Left lung (tissue), 10 donors: ENCODE data around the gene HERC4. TPM values are rescaled to one million over a fixed set of nuclear protein-coding genes. Genes with fewer than 3 reads are reported as not detected.
A peak's percentile ranks its signal among the peaks of the same experiment; 100 is the strongest.

Experiments used
- ATAC-seq: fragments of 200-7000 bp; cut with Tn5 transposase; one replicate; pipeline ENCODE4 v1.9.1; 2020; ENCODE audit warnings: moderate library complexity
- DNase-seq, 4 donors: peaks; one replicate each; pipeline ENCODE4 v3.0.0-alpha.2; 2013 to 2020
- H3K27ac ChIP-seq, 2 donors: fragments of 200-600 bp; sonication (generic) in 1 of 2; one replicate each; pipeline versions ENCODE4 v1.5.0 to v1.8.0; 2020 to 2021
- H3K27me3 ChIP-seq, 2 donors: fragments of 200-600 bp; sonication (generic) in 1 of 2; one replicate each; pipeline versions ENCODE4 v1.5.0 to v1.8.0; 2020 to 2021
- H3K36me3 ChIP-seq, 2 donors: fragments of 200-600 bp; sonication (generic) in 1 of 2; one replicate each; pipeline versions ENCODE4 v1.5.0 to v1.8.0; 2020 to 2021
- H3K4me1 ChIP-seq, 2 donors: fragments of 200-600 bp; one replicate each; pipeline ENCODE4 v1.8.0; 2021
- H3K4me3 ChIP-seq, 2 donors: fragments of 200-600 bp; sonication (generic) in 1 of 2; one replicate each; pipeline versions ENCODE4 v1.5.0 to v1.8.0; 2020 to 2021; ENCODE audit warnings: mild to moderate bottlenecking in 1 of 2
- H3K9me3 ChIP-seq, 2 donors: fragments of 200-600 bp; sonication (generic) in 1 of 2; one replicate each; pipeline versions ENCODE4 v1.5.0 to v1.8.0; 2020 to 2021
- CTCF ChIP-seq, 2 donors: fragments of 200-600 bp; sonication (generic) in 1 of 2; IDR thresholded peaks; one replicate each; pipeline versions ENCODE4 v1.5.0 to v1.8.0; 2021; ENCODE audit warnings: antibody characterized with exemption in 2 of 2
- intact Hi-C, 2 donors: fragments of 100-400 bp; cut with DNase I; formaldehyde crosslinking; loops; one replicate each; pipeline versions ENCODE4 v1.11.2 to v1.14.2; 2022
- polyA plus RNA-seq, 6 donors: library from polyadenylated mRNA; unstranded; fragments of 120-200 nt; gene quantifications; one replicate each; pipeline ENCODE4 v1.2.1, GENCODE V29; 2013; ENCODE audit not compliant: insufficient read length in 6 of 6
- total RNA-seq, 2 donors: library from RNA; stranded (reverse); fragmentation: NEBNext Ultra II Directional; extraction: Animal tissue kit (Norgen Biotek cat#: 25700); gene quantifications; one replicate each; pipeline ENCODE4 v1.2.1, GENCODE V29; 2021
- donor health status: DM: no; HTN: yes; CAD: no.
- donor health status: DM: no; HTN: no; CAD: no.

Gene HERC4
- total and polyA plus RNA-seq, 8 donors: 51.5 to 65.7 (median 61.1) TPM

DNA sequence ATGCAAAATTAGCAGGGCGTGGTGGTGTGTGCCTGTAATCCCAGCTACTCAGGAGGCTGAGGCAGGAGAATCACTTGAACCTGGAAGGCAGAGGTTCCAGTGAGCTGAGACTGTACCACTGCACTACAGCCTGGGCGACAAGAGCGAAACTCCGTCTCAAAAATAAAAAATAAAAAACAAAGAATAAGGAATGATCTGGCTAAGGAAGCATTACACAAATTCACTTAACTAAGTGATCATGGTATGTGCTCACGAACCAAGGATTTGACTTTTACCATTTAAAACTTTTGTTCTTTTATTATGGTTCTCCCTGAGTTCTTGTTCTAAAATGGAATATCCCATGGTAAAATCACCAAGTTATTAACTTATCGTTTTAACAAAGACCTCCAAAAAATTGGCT is 119.5 kb downstream of the HERC4 start:
- Histone ChIP-seq H3K36me3 (peaks cover 0 to 51% of the 10 kb centered on the region in 2 donors), H3K4me3 (no peak overlapping the region), H3K9me3 (no peaks in the 10 kb centered on the region), H3K27me3 (no peaks in the 10 kb centered on the region), H3K27ac (no peak overlapping the region), H3K4me1 (no peaks in the 10 kb centered on the region)
- ATAC-seq: no peak
- TF ChIP-seq CTCF (IDR thresholded peaks at IDR 0.05): no peak
- no peak for DNase-seq
- intact Hi-C loops: no loop called here

DNA sequence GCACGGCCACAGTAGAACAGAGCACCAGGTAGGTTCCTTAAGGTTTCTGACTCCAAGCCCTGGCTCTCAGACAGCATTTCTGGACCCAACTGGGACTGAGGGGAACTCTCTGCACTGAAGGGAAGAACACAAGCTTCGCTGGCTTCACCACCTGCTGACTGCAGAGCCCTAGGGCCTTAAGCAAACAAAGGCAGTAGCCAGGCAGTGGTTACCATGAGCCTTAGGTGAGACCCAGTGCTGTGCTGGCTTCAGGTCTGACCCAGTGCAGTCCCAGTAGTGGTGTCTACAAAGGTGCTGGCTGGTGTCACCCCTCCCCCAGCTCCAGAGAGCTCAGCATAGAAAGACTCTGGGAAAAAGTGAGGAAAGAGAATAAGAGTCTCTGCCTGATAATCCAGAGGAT is 131.2 kb downstream of the HERC4 start:
- no peak for TF ChIP-seq CTCF (IDR thresholded peaks at IDR 0.05)
- ATAC-seq: no peak
- H3K9me3 ChIP-seq: no peaks in the 10 kb centered on the region
- intact Hi-C loops: no loop called here
- H3K36me3 ChIP-seq: peaks cover 0 to 77% of the 10 kb centered on the region in 2 donors
- no peak for DNase-seq
- no peak overlapping the region for H3K4me3 ChIP-seq
- H3K27me3 ChIP-seq: no peaks in the 10 kb centered on the region
- H3K4me1 ChIP-seq: no peaks in the 10 kb centered on the region
- H3K27ac ChIP-seq: no peak overlapping the region

DNA sequence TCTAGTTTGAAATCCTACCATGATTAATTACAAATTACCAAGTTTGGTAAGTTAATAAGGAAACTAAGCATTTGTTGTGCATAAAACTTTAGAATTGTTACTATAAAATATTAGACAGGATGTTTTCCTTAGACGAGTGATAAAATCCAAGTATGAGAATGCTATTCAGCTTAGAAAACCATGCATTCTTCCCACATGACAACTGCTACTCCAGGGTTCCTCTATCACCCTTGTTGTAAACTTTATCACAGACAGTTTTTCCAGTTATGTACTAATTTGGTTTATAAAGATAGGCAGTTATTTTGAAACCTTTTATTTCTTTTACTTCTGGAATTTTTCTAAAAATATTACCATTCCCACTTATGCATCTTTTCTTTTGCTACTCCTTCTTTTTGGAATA is 138.7 kb downstream of the HERC4 start:
- intact Hi-C loops: no loop called here
- peaks cover 0 to 80% of the 10 kb centered on the region in 2 donors for H3K36me3 ChIP-seq
- H3K27ac ChIP-seq: no peak overlapping the region
- no peaks in the 10 kb centered on the region for H3K4me1 ChIP-seq
- no peak overlapping the region for H3K4me3 ChIP-seq
- no peaks in the 10 kb centered on the region for H3K27me3 ChIP-seq
- DNase-seq (no peak), ATAC-seq (no peak)
- no peak for TF ChIP-seq CTCF (IDR thresholded peaks at IDR 0.05)
- H3K9me3 ChIP-seq: no peaks in the 10 kb centered on the region

GRCh38 chr10:67935223-67935622 is 139.9 kb downstream of the HERC4 start:
- DNase-seq (no peak), ATAC-seq (no peak)
- TF ChIP-seq CTCF (IDR thresholded peaks at IDR 0.05): no peak
- no peak overlapping the region for H3K27ac ChIP-seq
- peaks cover 0 to 85% of the 10 kb centered on the region in 2 donors for H3K36me3 ChIP-seq
- no peaks in the 10 kb centered on the region for H3K27me3 ChIP-seq
- H3K4me1 ChIP-seq: no peaks in the 10 kb centered on the region
- no peak overlapping the region for H3K4me3 ChIP-seq
- intact Hi-C loops: no loop called here
- H3K9me3 ChIP-seq: no peaks in the 10 kb centered on the region

GRCh38 chr10:67934336-67934735 is 140.7 kb downstream of the HERC4 start:
- Histone ChIP-seq H3K36me3 (peaks cover 0 to 84% of the 10 kb centered on the region in 2 donors), H3K4me1 (no peaks in the 10 kb centered on the region), H3K4me3 (no peak overlapping the region), H3K9me3 (no peaks in the 10 kb centered on the region), H3K27ac (peak overlapping the region in 1 of 2 donors; percentile 14), H3K27me3 (no peaks in the 10 kb centered on the region)
- TF ChIP-seq CTCF (IDR thresholded peaks at IDR 0.05): no peak
- ATAC-seq (no peak), DNase-seq (no peak)
- intact Hi-C loops: no loop called here
